HepG2 (cell line): ENCODE measurements around the gene FCER1G. TPM values are rescaled to one million over a fixed set of nuclear protein-coding genes. Genes with fewer than 3 reads are reported as not detected.

Experiments used
- CBFB ChIP-seq: sonication (generic); formaldehyde crosslinking; IDR thresholded peaks from 2 replicates; pipeline ENCODE4 v1.4.0; 2020; ENCODE audit warnings: missing genetic modification reagents
- KLF12 ChIP-seq: sonication (generic); formaldehyde crosslinking; IDR thresholded peaks from 2 replicates; pipeline ENCODE4 v1.4.0; 2020; ENCODE audit warnings: missing genetic modification reagents, borderline replicate concordance
- KMT2A ChIP-seq: sonication (generic); formaldehyde crosslinking; IDR thresholded peaks from 2 replicates; pipeline ENCODE4 v1.4.0; 2020; ENCODE audit warnings: missing genetic modification reagents
- LCORL ChIP-seq, 2 experiments: fragments of 450-650 bp in 1 of 2; sonication (generic) in 1 of 2; formaldehyde crosslinking in 1 of 2; IDR thresholded peaks; 2 replicates each; pipeline versions ENCODE4 v1.5.0 to v1.6.1; 2017 to 2020; ENCODE audit warnings: antibody characterized with exemption in 1 of 2, missing genetic modification reagents in 1 of 2
- MYPOP ChIP-seq: sonication (generic); formaldehyde crosslinking; IDR thresholded peaks from 2 replicates; pipeline ENCODE4 v1.8.1; 2023; ENCODE audit warnings: mild to moderate bottlenecking, moderate library complexity, missing genetic modification reagents
- NFE2L1 ChIP-seq: sonication (generic); formaldehyde crosslinking; IDR thresholded peaks from 2 replicates; pipeline ENCODE4 v1.4.0; 2020; ENCODE audit warnings: missing genetic modification reagents, mild to moderate bottlenecking, borderline replicate concordance
- ONECUT2 ChIP-seq: sonication (generic); formaldehyde crosslinking; IDR thresholded peaks from 2 replicates; pipeline ENCODE4 v1.4.0; 2020; ENCODE audit warnings: missing genetic modification reagents
- PHB2 ChIP-seq: fragments of 450-650 bp; IDR thresholded peaks from 2 replicates; pipeline ENCODE4 v1.6.1; 2018; ENCODE audit not compliant: partially characterized antibody
- RXRB ChIP-seq: IDR thresholded peaks from 2 replicates; pipeline ENCODE4 v1.6.1; 2016; ENCODE audit warnings: borderline replicate concordance, missing genetic modification reagents, missing compliant biosample characterization
- SALL1 ChIP-seq: sonication (generic); formaldehyde crosslinking; IDR thresholded peaks from 2 replicates; pipeline ENCODE4 v1.8.0; 2022; ENCODE audit warnings: mild to moderate bottlenecking, missing genetic modification reagents
- SETDB1 ChIP-seq: sonication (generic); formaldehyde crosslinking; IDR thresholded peaks from 2 replicates; pipeline ENCODE4 v1.5.1; 2020; ENCODE audit warnings: missing genetic modification reagents, mild to moderate bottlenecking, borderline replicate concordance
- SPEN ChIP-seq: sonication (generic); formaldehyde crosslinking; IDR thresholded peaks from 2 replicates; pipeline ENCODE4 v1.5.1; 2020; ENCODE audit warnings: low read depth, mild to moderate bottlenecking, missing genetic modification reagents
- SSRP1 ChIP-seq: IDR thresholded peaks from 2 replicates; pipeline ENCODE4 v1.6.1; 2016; ENCODE audit warnings: control low read depth
- TAF1 ChIP-seq: sonication (generic); formaldehyde crosslinking; IDR thresholded peaks from 2 replicates; pipeline ENCODE4 v1.4.0; 2020; ENCODE audit warnings: missing genetic modification reagents
- U2AF2 ChIP-seq: fragments of 200-400 bp; formaldehyde crosslinking; IDR thresholded peaks from 2 replicates; pipeline ENCODE4 v1.6.1; 2017; ENCODE audit warnings: low read depth, mild to moderate bottlenecking, low read length
- ZNF160 ChIP-seq: sonication (generic); formaldehyde crosslinking; IDR thresholded peaks from 2 replicates; pipeline ENCODE4 v1.8.0; 2022; ENCODE audit warnings: mild to moderate bottlenecking, inconsistent platforms, missing genetic modification reagents
- ZNF280D ChIP-seq: sonication (generic); formaldehyde crosslinking; IDR thresholded peaks from 2 replicates; pipeline ENCODE4 v1.5.1; 2020; ENCODE audit warnings: mild to moderate bottlenecking, missing genetic modification reagents
- ZNF547 ChIP-seq: sonication (generic); formaldehyde crosslinking; IDR thresholded peaks from 2 replicates; pipeline ENCODE4 v1.5.1; 2020; ENCODE audit warnings: mild to moderate bottlenecking, missing genetic modification reagents
- polyA plus RNA-seq, 8 experiments: library from polyadenylated mRNA; depleted of rRNA in 3 of 8; stranded (reverse) in 7 of 8; unstranded in 1 of 8; fragments of >200 nt; fragmentation: Illumina TruSeq in 4 of 8; extraction: Trizol in 4 of 8; gene quantifications; 2 replicates each; pipeline versions ENCODE4 v1.2.1 to v1.2.3, GENCODE V29; 2011 to 2016; ENCODE audit warnings: low read depth in 4 of 8, missing spikeins in 1 of 8, mixed read lengths in 1 of 8; ENCODE audit not compliant: insufficient read depth in 1 of 8
- total RNA-seq, 5 experiments: library from RNA; depleted of rRNA; stranded (reverse); fragments of >200 nt; fragmentation: Illumina TruSeq; extraction: Trizol; gene quantifications; 2 replicates each; pipeline ENCODE4 v1.2.3, GENCODE V29; 2016; ENCODE audit warnings: low read depth in 1 of 5
- TF ChIP-seq, protein P1 (sequence below): sonication (generic); formaldehyde crosslinking; IDR thresholded peaks from 2 replicates; pipeline ENCODE4 v1.5.0; 2020; ENCODE audit warnings: missing genetic modification reagents
- TF ChIP-seq, protein P2 (sequence below): sonication (generic); formaldehyde crosslinking; IDR thresholded peaks from 2 replicates; pipeline ENCODE4 v1.4.0; 2020; ENCODE audit warnings: missing genetic modification reagents
- TF ChIP-seq, protein P3 (sequence below): sonication (generic); formaldehyde crosslinking; IDR thresholded peaks from 2 replicates; pipeline ENCODE4 v1.8.0; 2022; ENCODE audit warnings: missing genetic modification reagents, mild to moderate bottlenecking, moderate library complexity, borderline replicate concordance

Gene FCER1G
- total and polyA plus RNA-seq, 2 of the 13 experiments (the other 11 are each of a cell fraction or from before 2014, with no cell fraction given), result 1.3 to 6.4 TPM

DNA sequence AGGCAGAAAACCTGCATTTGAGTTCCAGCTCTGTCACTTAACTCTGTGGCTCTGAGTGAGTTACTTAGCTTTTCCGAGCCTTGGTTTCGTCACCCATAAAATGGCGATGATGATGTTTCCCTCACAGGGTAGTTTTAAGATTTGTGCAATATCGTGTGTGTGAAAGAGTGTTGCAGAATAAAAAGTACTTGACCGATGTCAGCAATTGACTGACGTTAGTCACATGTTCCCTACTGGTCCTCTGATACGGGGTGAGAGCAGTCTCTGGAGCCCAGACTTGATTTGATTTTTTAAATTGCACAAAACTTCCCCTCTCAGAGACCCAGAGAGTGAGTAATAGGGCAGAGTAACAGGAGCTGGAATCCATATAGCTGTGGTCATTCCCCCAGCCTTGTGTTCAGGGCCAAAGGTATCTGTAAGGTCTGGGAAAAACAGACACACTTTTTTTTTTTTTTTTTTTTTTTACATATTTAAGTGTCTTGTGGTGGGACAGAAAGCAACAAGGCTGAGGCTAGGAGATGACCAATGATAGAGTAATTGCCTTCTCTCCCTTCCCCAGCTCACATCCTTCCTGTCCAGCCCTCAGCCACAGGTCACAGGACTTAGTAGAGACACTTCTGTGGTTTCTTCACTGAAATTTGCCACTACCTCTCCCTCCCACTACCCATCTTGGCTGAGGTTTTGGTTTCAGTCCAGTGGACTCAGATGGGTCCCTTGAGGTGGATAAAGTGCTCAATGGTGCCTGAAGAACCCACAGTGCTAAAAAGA, 2.0 kb downstream of the FCER1G start (continued):
- TF ChIP-seq SPEN (CRISPR knock-in tag) (0 out of 2 replicates have a peak, but pooled peaks have one; percentile 22), ZNF160 (CRISPR knock-in tag) (0 out of 2 replicates have a peak, but pooled peaks have one; percentile 22), PHB2 (no peak), CBFB (CRISPR knock-in tag) (no peak), SETDB1 (CRISPR knock-in tag) (no peak), RXRB (peak; percentile 21; the same call in 1 of the 2 replicates), ZNF547 (CRISPR knock-in tag) (no peak), SSRP1 (0 out of 2 replicates have a peak, but pooled peaks have one; percentile 75), LCORL (IDR thresholded peaks at IDR 0.05) (no peak), LCORL (CRISPR knock-in tag; IDR thresholded peaks at IDR 0.05) (no peak), SALL1 (CRISPR knock-in tag) (no peak; the same call in 1 of the 2 replicates), U2AF2 (no peak), ZNF280D (CRISPR knock-in tag) (no peak), ONECUT2 (CRISPR knock-in tag) (no peak), KLF12 (CRISPR knock-in tag) (no peak), KMT2A (CRISPR knock-in tag) (no peak), MYPOP (CRISPR knock-in tag) (no peak), TAF1 (CRISPR knock-in tag) (no peak), NFE2L1 (CRISPR knock-in tag) (no peak)
- TF ChIP-seq, protein P1, sequence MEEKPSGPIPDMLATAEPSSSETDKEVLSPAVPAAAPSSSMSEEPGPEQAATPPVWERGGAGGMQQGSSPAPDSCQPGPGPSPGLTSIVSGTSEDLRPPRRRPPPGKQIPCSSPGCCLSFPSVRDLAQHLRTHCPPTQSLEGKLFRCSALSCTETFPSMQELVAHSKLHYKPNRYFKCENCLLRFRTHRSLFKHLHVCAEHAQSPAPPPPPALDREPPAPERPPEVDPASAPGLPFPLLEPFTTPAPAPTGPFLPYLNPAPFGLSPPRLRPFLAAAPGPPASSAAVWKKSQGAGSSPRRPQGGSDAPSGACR (CRISPR knock-in tag), result no peak
- TF ChIP-seq, protein P2, sequence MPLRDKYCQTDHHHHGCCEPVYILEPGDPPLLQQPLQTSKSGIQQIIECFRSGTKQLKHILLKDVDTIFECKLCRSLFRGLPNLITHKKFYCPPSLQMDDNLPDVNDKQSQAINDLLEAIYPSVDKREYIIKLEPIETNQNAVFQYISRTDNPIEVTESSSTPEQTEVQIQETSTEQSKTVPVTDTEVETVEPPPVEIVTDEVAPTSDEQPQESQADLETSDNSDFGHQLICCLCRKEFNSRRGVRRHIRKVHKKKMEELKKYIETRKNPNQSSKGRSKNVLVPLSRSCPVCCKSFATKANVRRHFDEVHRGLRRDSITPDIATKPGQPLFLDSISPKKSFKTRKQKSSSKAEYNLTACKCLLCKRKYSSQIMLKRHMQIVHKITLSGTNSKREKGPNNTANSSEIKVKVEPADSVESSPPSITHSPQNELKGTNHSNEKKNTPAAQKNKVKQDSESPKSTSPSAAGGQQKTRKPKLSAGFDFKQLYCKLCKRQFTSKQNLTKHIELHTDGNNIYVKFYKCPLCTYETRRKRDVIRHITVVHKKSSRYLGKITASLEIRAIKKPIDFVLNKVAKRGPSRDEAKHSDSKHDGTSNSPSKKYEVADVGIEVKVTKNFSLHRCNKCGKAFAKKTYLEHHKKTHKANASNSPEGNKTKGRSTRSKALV (CRISPR knock-in tag), result no peak
- TF ChIP-seq, protein P3, sequence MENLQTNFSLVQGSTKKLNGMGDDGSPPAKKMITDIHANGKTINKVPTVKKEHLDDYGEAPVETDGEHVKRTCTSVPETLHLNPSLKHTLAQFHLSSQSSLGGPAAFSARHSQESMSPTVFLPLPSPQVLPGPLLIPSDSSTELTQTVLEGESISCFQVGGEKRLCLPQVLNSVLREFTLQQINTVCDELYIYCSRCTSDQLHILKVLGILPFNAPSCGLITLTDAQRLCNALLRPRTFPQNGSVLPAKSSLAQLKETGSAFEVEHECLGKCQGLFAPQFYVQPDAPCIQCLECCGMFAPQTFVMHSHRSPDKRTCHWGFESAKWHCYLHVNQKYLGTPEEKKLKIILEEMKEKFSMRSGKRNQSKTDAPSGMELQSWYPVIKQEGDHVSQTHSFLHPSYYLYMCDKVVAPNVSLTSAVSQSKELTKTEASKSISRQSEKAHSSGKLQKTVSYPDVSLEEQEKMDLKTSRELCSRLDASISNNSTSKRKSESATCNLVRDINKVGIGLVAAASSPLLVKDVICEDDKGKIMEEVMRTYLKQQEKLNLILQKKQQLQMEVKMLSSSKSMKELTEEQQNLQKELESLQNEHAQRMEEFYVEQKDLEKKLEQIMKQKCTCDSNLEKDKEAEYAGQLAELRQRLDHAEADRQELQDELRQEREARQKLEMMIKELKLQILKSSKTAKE, result no peak
